Brain microvascular endothelial cell (primary cell): ENCODE data around the gene CHN2.

ENCODE experiments used
- DNase-seq: peaks from one replicate; pipeline ENCODE4 v3.0.0-alpha.2; 2020
- H3K27ac ChIP-seq: fragments of 250-450 bp; sonication (Bioruptor Pico); 2 replicates; pipeline ENCODE4 v1.5.1; 2020; ENCODE audit warnings: mild to moderate bottlenecking, moderate library complexity
- H3K27me3 ChIP-seq: fragments of 250-450 bp; sonication (Bioruptor Pico); replicated peaks from 2 replicates; pipeline ENCODE4 v1.5.1; 2020; ENCODE audit warnings: mild to moderate bottlenecking
- H3K36me3 ChIP-seq: fragments of 250-450 bp; sonication (Bioruptor Pico); replicated peaks from 2 replicates; pipeline ENCODE4 v1.5.1; 2020; ENCODE audit warnings: mild to moderate bottlenecking
- H3K4me3 ChIP-seq: 2 replicates; pipeline ENCODE4 v1.5.1; 2011; ENCODE audit warnings: low read depth, mild to moderate bottlenecking, control low read depth, low read length, moderate library complexity
- CTCF ChIP-seq: IDR thresholded peaks from 2 replicates; pipeline ENCODE4 v1.5.1; 2011; ENCODE audit warnings: low read depth, mild to moderate bottlenecking, moderate library complexity, low read length, control low read depth, inconsistent platforms; ENCODE audit errors: missing control alignments
- in situ Hi-C: cut with HindIII; loops from 2 replicates; pipeline ENCODE4 v1.10.0; 2017; ENCODE audit warnings: low sequenced_read_pairs, low pct_ligation_motif_present

The CHN2 gene

GRCh38 chr7:29424984-29425309 is 230.4 kb downstream of the CHN2 start:
- Histone ChIP-seq H3K27ac (no peak overlapping the region), H3K27me3 (no peaks in the 10 kb centered on the region), H3K36me3 (no peaks in the 10 kb centered on the region), H3K4me3 (no peak overlapping the region)
- no peak for TF ChIP-seq CTCF
- in situ Hi-C loops = no loop called here
- DNase-seq = no peak

- Histone ChIP-seq H3K27me3 (no peaks in the 10 kb centered on the region), H3K36me3 (no peaks in the 10 kb centered on the region), H3K27ac (no peak overlapping the region), H3K4me3 (no peak overlapping the region)
- no peak for DNase-seq
- no peak for TF ChIP-seq CTCF
- in situ Hi-C loops = no loop called here
Measured at GRCh38 chr7:29426587-29426986, 232.0 kb downstream of the CHN2 start.

- H3K36me3 ChIP-seq = no peaks in the 10 kb centered on the region
- no peak overlapping the region for H3K27ac ChIP-seq
- no peaks in the 10 kb centered on the region for H3K27me3 ChIP-seq
- in situ Hi-C loops = no loop called here
- no peak for DNase-seq
- TF ChIP-seq CTCF = no peak
- no peak overlapping the region for H3K4me3 ChIP-seq
Measured at GRCh38 chr7:29429401-29429800, 234.8 kb downstream of the CHN2 start.

- in situ Hi-C loops = no loop called here
- H3K36me3 ChIP-seq = no peaks in the 10 kb centered on the region
- DNase-seq = no peak
- no peak overlapping the region for H3K27ac ChIP-seq
- no peak for TF ChIP-seq CTCF
- H3K27me3 ChIP-seq = no peaks in the 10 kb centered on the region
- no peak overlapping the region for H3K4me3 ChIP-seq
Measured at GRCh38 chr7:29430279-29430949, 235.8 kb downstream of the CHN2 start.

GRCh38 chr7:29431686-29432085 is 237.1 kb downstream of the CHN2 start:
- DNase-seq = no peak
- Histone ChIP-seq H3K27ac (no peak overlapping the region), H3K4me3 (no peak overlapping the region), H3K27me3 (no peaks in the 10 kb centered on the region), H3K36me3 (no peaks in the 10 kb centered on the region)
- no peak for TF ChIP-seq CTCF
- in situ Hi-C loops = no loop called here

- Histone ChIP-seq H3K27me3 (no peaks in the 10 kb centered on the region), H3K27ac (no peak overlapping the region), H3K36me3 (no peaks in the 10 kb centered on the region), H3K4me3 (no peak overlapping the region)
- no peak for TF ChIP-seq CTCF
- DNase-seq = no peak
- in situ Hi-C loops = no loop called here
Measured at GRCh38 chr7:29432721-29433120, 238.1 kb downstream of the CHN2 start.
